ENCODE results near the gene FUT7. TPM values are rescaled to one million over a fixed set of nuclear protein-coding genes. Genes with fewer than 3 reads are reported as not detected.

FUT7 gene
- total and polyA plus RNA-seq, 2 of the 8 experiments (the other 6 are each of a cell fraction or from before 2014, with no cell fraction given), result not detected

DNA sequence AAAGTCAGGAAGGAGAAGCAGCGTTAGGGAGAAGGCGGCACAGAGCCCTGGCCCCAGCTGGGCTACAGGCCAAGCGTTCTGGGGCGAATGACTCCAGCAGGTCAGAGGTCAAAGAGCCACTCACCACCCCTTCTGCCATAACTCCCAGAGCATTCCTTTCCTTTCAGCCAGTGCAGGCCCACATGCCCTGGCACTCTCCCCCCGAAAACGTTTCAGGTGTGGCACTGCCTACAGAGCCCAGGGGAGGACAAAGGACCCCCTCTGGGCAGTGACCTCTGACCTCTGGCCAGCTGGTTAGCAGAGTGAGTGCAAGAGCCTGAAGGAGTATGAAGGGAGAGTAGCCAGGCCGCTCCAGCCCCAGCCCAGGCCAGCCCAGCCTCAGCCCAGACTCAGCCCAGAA lies 8.7 kb downstream of the FUT7 start:
- CTCF ChIA-PET (ENCODE audit: partially characterized antibody), result interaction anchor here (0.6 to 7.2 kb wide), 8 partner anchors 7 to 75 kb away, joined by 3 to 54 read pairs (median 4); partner anchors contain the start of genes ABCA2, FUT7, LCNL1 and PTGDS
- no peak overlapping the region for H2BK5ac ChIP-seq (ENCODE audit: low read depth, low read length)
- no peak for TF ChIP-seq BACH1 (IDR thresholded peaks at IDR 0.05; ENCODE audit: low read length)
- TF ChIP-seq PHF8 (conservative IDR thresholded peaks at IDR 0.05; ENCODE audit: low read depth, low read length), result no peak
- no peak for TF ChIP-seq TBP (IDR thresholded peaks at IDR 0.05; ENCODE audit: low read depth, low read length)
- TF ChIP-seq CBX8 (IDR thresholded peaks at IDR 0.05; ENCODE audit: borderline replicate concordance, low read depth, low read length), result no peak
- no peak for TF ChIP-seq RFX5 (IDR thresholded peaks at IDR 0.05; ENCODE audit: borderline replicate concordance, low read depth, low read length)
- TF ChIP-seq, protein P1, sequence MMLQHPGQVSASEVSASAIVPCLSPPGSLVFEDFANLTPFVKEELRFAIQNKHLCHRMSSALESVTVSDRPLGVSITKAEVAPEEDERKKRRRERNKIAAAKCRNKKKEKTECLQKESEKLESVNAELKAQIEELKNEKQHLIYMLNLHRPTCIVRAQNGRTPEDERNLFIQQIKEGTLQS (IDR thresholded peaks at IDR 0.05; ENCODE audit: insufficient read depth, low read depth, low read length), result no peak
- no peak for TF ChIP-seq SIX5 (IDR thresholded peaks at IDR 0.05; ENCODE audit: low read depth, low read length)
- no peak for TF ChIP-seq BRCA1 (IDR thresholded peaks at IDR 0.05; ENCODE audit: low read depth, low read length)
- TF ChIP-seq FOSL1 (IDR thresholded peaks at IDR 0.05; ENCODE audit: insufficient read depth, low read depth, low read length), result no peak
- no peak for TF ChIP-seq RNF2 (IDR thresholded peaks at IDR 0.05; ENCODE audit: borderline replicate concordance, low read depth, low read length, missing control alignments, poor library complexity, severe bottlenecking)
- no peak for TF ChIP-seq ASH2L (IDR thresholded peaks at IDR 0.05; ENCODE audit: low read length)
- TF ChIP-seq CHD2 (IDR thresholded peaks at IDR 0.05; ENCODE audit: low read length), result no peak
- TF ChIP-seq SP2 (IDR thresholded peaks at IDR 0.05; ENCODE audit: low read length), result no peak
- no peak for TF ChIP-seq KDM4A (IDR thresholded peaks at IDR 0.05; ENCODE audit: low read depth, low read length, severe bottlenecking)

More for the DNA sequence above, 8.7 kb downstream of the FUT7 start:
- no peaks in the 10 kb centered on the region for H3K36me3 ChIP-seq (ENCODE audit: control insufficient read depth in 2 of 4, insufficient read depth in 4 of 4, low read length in 3 of 4)
- H2AK5ac ChIP-seq (ENCODE audit: low read depth, low read length), result no peak overlapping the region
- no peak overlapping the region for H3K4ac ChIP-seq (replicated peaks; ENCODE audit: insufficient read length, low read depth, low read length)
- H3K23me2 ChIP-seq (ENCODE audit: low read depth, low read length), result no peaks in the 10 kb centered on the region; the same call in 1 of the 2 replicates
- H3K79me2 ChIP-seq (ENCODE audit: control insufficient read depth in 1 of 2, insufficient read depth in 2 of 2, low read length in 2 of 2), result no peaks in the 10 kb centered on the region
- H4K20me1 ChIP-seq (replicated peaks in 1 of 2; ENCODE audit: control insufficient read depth in 1 of 2, insufficient read depth in 2 of 2, low read length in 2 of 2), result peaks cover 0 to 8% of the 10 kb centered on the region in 2 experiments
- H3K27me3 ChIP-seq (replicated peaks in 1 of 4; ENCODE audit: control insufficient read depth in 3 of 4, extremely low read depth in 1 of 4, insufficient read depth in 3 of 4, low read length in 3 of 4), result peaks cover 1 to 15% (median 10%) of the 10 kb centered on the region in 4 experiments; a peak in 6 of 7 replicates
- H2BK20ac ChIP-seq (ENCODE audit: low read length), result no peak overlapping the region
- H3K18ac ChIP-seq (ENCODE audit: extremely low read depth, low read length), result no peak overlapping the region
- no peak overlapping the region for H2BK120ac ChIP-seq (replicated peaks; ENCODE audit: low read depth, low read length)
- H2BK15ac ChIP-seq (ENCODE audit: low read length), result no peak overlapping the region
- no peak overlapping the region for H2BK12ac ChIP-seq (ENCODE audit: low read depth, low read length)
- H3K14ac ChIP-seq (ENCODE audit: insufficient read length), result no peak overlapping the region
- DNase-seq (ENCODE audit: low read depth in 1 of 2, low spot score in 2 of 2) (no peak), FAIRE-seq (no peak)
- H3K56ac ChIP-seq (replicated peaks; ENCODE audit: insufficient read length, low read depth, low read length), result no peak overlapping the region
- no peak overlapping the region for H4K91ac ChIP-seq (replicated peaks; ENCODE audit: insufficient read length, low read length)
- 93% methylated on average over 7 of the region's 7 CpGs; no CpG with 5 or more reads in 1 of the 2 experiments for WGBS, 2 experiments (ENCODE audit: extremely low coverage in 1 of 2, insufficient coverage in 1 of 2, insufficient read length in 1 of 2, insufficient replicate concordance in 2 of 2, low coverage in 1 of 2, low lambda C conversion rate in 2 of 2, missing lambda C conversion rate in 1 of 2)
- H3K27ac ChIP-seq (ENCODE audit: low read depth, low read length), result no peak overlapping the region
- H3K4me1 ChIP-seq (replicated peaks in 1 of 4; ENCODE audit: control insufficient read depth in 3 of 4, insufficient read depth in 4 of 4, low read length in 3 of 4), result peaks cover 0 to 9% (median 6%) of the 10 kb centered on the region in 4 experiments; a peak in 5 of 7 replicates
- H3K9me3 ChIP-seq (ENCODE audit: insufficient read depth in 2 of 2, low read depth in 1 of 2, low read length in 1 of 2), result no peaks in the 10 kb centered on the region
- no peak overlapping the region for H3K23ac ChIP-seq (ENCODE audit: insufficient read length)
- no peaks in the 10 kb centered on the region for H3K79me1 ChIP-seq (ENCODE audit: low read depth, low read length)
- H4K5ac ChIP-seq (ENCODE audit: insufficient read length, low read depth, low read length), result no peak overlapping the region
- H4K8ac ChIP-seq (ENCODE audit: extremely low read depth, insufficient read depth, low read length), result no peak overlapping the region
- H3K9ac ChIP-seq (replicated peaks in 1 of 4; ENCODE audit: extremely low read depth in 1 of 4, low read depth in 3 of 4, low read length in 3 of 4), result no peak overlapping the region
- no peak overlapping the region for H2AFZ ChIP-seq (ENCODE audit: low read length)
- no peak overlapping the region for H3K4me3 ChIP-seq (ENCODE audit: extremely low read depth in 1 of 4, insufficient read depth in 2 of 4, low read depth in 3 of 4, low read length in 4 of 4)
- H3K4me2 ChIP-seq (ENCODE audit: insufficient read depth in 1 of 2, low read depth in 2 of 2, low read length in 2 of 2), result no peak overlapping the region
- POLR2A ChIA-PET (ENCODE audit: partially characterized antibody), result interaction anchor here (1.1 kb wide), 1 partner anchor 223 kb away, joined by 4 read pairs; no protein-coding TSS in a partner anchor
